Measurements from ENCODE around the gene NRIP1. TPM values are rescaled to one million over a fixed set of nuclear protein-coding genes. Genes with fewer than 3 reads are reported as not detected.

The NRIP1 gene, protein sequence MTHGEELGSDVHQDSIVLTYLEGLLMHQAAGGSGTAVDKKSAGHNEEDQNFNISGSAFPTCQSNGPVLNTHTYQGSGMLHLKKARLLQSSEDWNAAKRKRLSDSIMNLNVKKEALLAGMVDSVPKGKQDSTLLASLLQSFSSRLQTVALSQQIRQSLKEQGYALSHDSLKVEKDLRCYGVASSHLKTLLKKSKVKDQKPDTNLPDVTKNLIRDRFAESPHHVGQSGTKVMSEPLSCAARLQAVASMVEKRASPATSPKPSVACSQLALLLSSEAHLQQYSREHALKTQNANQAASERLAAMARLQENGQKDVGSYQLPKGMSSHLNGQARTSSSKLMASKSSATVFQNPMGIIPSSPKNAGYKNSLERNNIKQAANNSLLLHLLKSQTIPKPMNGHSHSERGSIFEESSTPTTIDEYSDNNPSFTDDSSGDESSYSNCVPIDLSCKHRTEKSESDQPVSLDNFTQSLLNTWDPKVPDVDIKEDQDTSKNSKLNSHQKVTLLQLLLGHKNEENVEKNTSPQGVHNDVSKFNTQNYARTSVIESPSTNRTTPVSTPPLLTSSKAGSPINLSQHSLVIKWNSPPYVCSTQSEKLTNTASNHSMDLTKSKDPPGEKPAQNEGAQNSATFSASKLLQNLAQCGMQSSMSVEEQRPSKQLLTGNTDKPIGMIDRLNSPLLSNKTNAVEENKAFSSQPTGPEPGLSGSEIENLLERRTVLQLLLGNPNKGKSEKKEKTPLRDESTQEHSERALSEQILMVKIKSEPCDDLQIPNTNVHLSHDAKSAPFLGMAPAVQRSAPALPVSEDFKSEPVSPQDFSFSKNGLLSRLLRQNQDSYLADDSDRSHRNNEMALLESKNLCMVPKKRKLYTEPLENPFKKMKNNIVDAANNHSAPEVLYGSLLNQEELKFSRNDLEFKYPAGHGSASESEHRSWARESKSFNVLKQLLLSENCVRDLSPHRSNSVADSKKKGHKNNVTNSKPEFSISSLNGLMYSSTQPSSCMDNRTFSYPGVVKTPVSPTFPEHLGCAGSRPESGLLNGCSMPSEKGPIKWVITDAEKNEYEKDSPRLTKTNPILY (N-terminal part only)
- 15.5 and 15.9 TPM in 2 replicates for total RNA-seq

DNA sequence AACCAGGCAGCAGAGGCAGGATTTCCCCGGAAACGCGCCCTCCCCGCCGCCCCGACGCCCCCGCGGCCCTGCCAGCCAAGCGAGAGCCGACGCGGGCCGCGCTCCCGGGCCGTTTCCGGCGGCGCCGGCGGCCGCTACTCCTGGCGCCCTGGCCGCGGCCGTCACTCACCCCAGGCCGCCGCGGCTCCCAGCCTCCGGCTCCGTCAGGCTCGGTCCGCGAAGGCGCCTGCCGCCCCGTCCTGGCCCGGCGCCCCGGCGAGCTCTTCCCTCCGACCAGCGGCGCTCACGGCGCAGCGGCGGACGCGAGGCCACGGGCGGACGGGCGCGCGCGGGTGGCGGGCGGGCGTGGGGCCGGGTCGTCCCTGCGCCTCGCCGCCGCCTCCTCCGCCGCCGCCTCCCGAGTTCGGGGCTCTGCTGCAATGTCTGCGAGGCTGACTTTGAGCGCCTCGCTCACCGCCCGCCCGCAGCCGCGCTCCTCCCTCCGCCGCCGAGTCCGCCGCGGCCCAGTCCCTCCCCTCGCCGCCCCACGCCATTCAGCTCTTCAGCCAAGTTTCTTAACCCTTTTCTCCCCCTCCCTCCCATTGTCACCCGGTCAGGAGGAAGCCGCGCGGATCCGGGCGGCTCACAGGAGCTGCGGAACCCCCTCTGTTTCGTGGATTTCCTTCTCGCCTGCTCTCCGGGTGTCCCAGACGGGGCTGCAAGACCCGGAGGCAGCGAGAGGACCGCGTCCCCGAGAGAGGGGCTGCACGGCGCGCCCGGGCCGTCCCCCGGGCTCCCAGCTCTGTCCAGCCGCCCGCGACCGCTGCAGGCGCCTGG is at the start of gene NRIP1:
TSS of gene NRIP1 (minus strand) at position 425 of the 816 bp plus-strand sequence. CDS start 96,808 bp downstream, outside the sequence.

